GM21723 (cell line): ENCODE results near the gene STK24.
"Not testable (repeated sequence)": the region's sequence is repeated elsewhere in the genome, so short reads cannot be mapped to it uniquely, and the experiment has no call there.

Experiments
- ATAC-seq: cut with Tn5 transposase; IDR thresholded peaks from one replicate; pipeline ENCODE4 v1.9.1; 2021; ENCODE audit warnings: mild to moderate bottlenecking, moderate library complexity; ENCODE audit not compliant: unreplicated experiment

Gene STK24

GRCh38 chr13:98584668-98585397 is 7.9 kb upstream of the STK24 start:
- no peak for ATAC-seq

- no peak for ATAC-seq
Observed at GRCh38 chr13:98582947-98583346, 6.0 kb upstream of the STK24 start.

GRCh38 chr13:98581971-98582702 is 5.2 kb upstream of the STK24 start:
- ATAC-seq, result no peak

GRCh38 chr13:98581381-98581780 is 4.5 kb upstream of the STK24 start:
- ATAC-seq, result no peak

- no peak for ATAC-seq
Observed at GRCh38 chr13:98580420-98580819, 3.5 kb upstream of the STK24 start.

GRCh38 chr13:98577836-98578285 is 954 bp upstream of the STK24 start:
- no peak for ATAC-seq

GRCh38 chr13:98576200-98576945 is 534 bp downstream of the STK24 start:
- peak; percentile 38 for ATAC-seq

- no peak for ATAC-seq
Observed at GRCh38 chr13:98575904-98576199, 1.1 kb downstream of the STK24 start.

GRCh38 chr13:98575009-98575903 is 1.7 kb downstream of the STK24 start:
- ATAC-seq, result no peak

GRCh38 chr13:98571955-98572662 is 4.8 kb downstream of the STK24 start:
- ATAC-seq, result no peak

GRCh38 chr13:98570929-98571372 is 6.0 kb downstream of the STK24 start:
- ATAC-seq, result peak; percentile 83

- ATAC-seq, result not testable (repeated sequence)
Observed at GRCh38 chr13:98569494-98570367, 7.2 kb downstream of the STK24 start.

GRCh38 chr13:98568918-98569317 is 8.0 kb downstream of the STK24 start:
- no peak for ATAC-seq

- ATAC-seq, result no peak
Observed at GRCh38 chr13:98567140-98567539, 9.8 kb downstream of the STK24 start.

GRCh38 chr13:98565726-98566565 is 11.0 kb downstream of the STK24 start:
- ATAC-seq, result no peak

GRCh38 chr13:98564204-98564603 is 12.7 kb downstream of the STK24 start:
- no peak for ATAC-seq

GRCh38 chr13:98563071-98563470 is 13.8 kb downstream of the STK24 start:
- ATAC-seq, result peak; percentile 59

GRCh38 chr13:98559169-98559568 is 17.7 kb downstream of the STK24 start:
- no peak for ATAC-seq
